Left ventricle myocardium inferior (tissue), 1 donor: ENCODE results near the gene DNAJC18. TPM values are rescaled to one million over a fixed set of nuclear protein-coding genes. Genes with fewer than 3 reads are reported as not detected.

Source experiments
- DNase-seq: peaks from one replicate; pipeline ENCODE4 v3.0.0-alpha.2; 2020
- H3K27ac ChIP-seq: fragments of 200-600 bp; replicated peaks from 2 replicates; pipeline ENCODE4 v1.8.0; 2021
- H3K27me3 ChIP-seq: fragments of 200-600 bp; 2 replicates; pipeline ENCODE4 v1.8.0; 2021; ENCODE audit warnings: low read depth
- H3K36me3 ChIP-seq: fragments of 200-600 bp; 2 replicates; pipeline ENCODE4 v1.8.0; 2021
- H3K4me1 ChIP-seq: fragments of 200-600 bp; 2 replicates; pipeline ENCODE4 v1.8.0; 2021
- H3K4me3 ChIP-seq: fragments of 200-600 bp; 2 replicates; pipeline ENCODE4 v1.8.0; 2021; ENCODE audit warnings: mild to moderate bottlenecking, moderate library complexity
- H3K9me3 ChIP-seq: fragments of 200-600 bp; replicated peaks from 2 replicates; pipeline ENCODE4 v1.8.0; 2021
- intact Hi-C: fragments of 100-400 bp; cut with micrococcal nuclease; formaldehyde crosslinking; loops from one replicate; pipeline ENCODE4 v1.11.0; 2022
- total RNA-seq: library from RNA; stranded (reverse); fragmentation: NEBNext Ultra II Directional; extraction: Animal tissue kit (Norgen Biotek cat#: 25700); gene quantifications from one replicate; pipeline ENCODE4 v1.2.1, GENCODE V29; 2021
- TF ChIP-seq, protein P1 (sequence below): fragments of 200-600 bp; IDR thresholded peaks from 2 replicates; pipeline ENCODE4 v1.8.0; 2021; ENCODE audit warnings: antibody characterized with exemption, mild to moderate bottlenecking, borderline replicate concordance
- donor health status: DM: no; HTN: yes; CAD: no; lungs with severe emphysema.

The DNAJC18 gene
- total RNA-seq, 1 donor from 2014 or later = 14.3 TPM

DNA sequence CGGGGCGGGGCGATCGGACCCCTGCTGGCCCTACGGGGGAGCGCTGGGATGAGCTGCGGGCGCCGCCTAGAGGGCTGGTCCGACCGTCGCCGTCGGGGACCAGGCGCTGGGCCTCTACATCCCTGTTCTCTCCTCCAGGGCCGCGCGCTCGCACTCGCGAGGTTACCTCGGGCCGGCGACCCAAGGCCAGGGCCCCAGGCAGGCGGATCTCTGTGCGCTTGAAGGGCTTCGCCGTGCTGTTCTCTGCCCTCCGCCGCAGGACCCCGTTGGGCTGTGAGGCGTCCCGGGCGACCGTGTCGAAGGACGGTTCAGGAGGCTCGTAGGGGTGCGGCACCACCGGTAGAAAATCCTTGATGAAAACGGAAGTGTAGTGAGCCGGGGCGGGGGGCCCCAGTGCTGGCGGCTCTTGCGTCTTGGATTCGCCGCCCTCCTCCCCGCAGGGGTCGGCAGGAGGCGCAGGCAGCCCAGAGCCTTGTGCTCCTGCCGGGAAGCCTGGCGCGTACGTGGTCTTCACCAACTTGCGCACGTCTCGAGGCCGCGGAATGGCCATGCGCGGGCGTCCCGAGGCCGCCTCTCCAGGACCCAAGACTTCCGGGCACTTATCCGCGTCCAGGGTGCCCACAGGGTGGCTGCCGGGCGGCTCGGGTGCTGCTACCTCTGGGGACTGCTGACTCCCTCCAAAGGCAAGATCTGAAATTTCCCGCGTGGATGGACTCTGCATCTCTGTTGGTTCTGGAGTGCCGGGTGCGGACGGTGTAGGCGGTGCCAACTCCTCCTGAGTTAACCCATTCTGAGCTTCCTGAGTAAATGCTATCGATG, 46.4 kb downstream of the DNAJC18 start:
- peak overlapping the region; percentile 96 for H3K27ac ChIP-seq
- intact Hi-C loops = no loop called here
- peaks cover 87% of the 10 kb centered on the region for H3K4me1 ChIP-seq
- no peaks in the 10 kb centered on the region for H3K27me3 ChIP-seq
- peak overlapping the region; percentile 77 for H3K4me3 ChIP-seq
- peak; percentile 58 for DNase-seq
- TF ChIP-seq, protein P1, sequence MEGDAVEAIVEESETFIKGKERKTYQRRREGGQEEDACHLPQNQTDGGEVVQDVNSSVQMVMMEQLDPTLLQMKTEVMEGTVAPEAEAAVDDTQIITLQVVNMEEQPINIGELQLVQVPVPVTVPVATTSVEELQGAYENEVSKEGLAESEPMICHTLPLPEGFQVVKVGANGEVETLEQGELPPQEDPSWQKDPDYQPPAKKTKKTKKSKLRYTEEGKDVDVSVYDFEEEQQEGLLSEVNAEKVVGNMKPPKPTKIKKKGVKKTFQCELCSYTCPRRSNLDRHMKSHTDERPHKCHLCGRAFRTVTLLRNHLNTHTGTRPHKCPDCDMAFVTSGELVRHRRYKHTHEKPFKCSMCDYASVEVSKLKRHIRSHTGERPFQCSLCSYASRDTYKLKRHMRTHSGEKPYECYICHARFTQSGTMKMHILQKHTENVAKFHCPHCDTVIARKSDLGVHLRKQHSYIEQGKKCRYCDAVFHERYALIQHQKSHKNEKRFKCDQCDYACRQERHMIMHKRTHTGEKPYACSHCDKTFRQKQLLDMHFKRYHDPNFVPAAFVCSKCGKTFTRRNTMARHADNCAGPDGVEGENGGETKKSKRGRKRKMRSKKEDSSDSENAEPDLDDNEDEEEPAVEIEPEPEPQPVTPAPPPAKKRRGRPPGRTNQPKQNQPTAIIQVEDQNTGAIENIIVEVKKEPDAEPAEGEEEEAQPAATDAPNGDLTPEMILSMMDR = peak; percentile 57
- peaks cover 10% of the 10 kb centered on the region for H3K36me3 ChIP-seq
- no peaks in the 10 kb centered on the region for H3K9me3 ChIP-seq

DNA sequence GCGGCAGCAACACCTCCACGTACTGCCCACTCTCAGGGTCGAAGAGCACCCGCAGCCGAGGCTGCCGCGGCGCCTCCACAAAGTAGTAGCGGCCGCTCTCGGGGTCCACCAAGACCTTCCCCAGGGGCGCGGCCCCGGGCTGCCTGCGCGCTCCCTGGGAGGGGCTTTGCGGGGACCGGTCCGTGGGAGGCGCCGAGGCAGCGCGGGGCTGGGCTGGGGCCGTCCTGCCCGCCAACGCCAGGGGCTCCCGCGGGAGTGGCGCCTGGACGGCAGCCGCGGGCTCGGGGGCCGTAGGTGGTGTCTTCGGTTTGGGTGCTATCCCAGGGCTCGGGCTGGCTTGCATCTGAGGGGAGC, 47.0 kb downstream of the DNAJC18 start:
- Histone ChIP-seq H3K4me3 (peak overlapping the region; percentile 77), H3K36me3 (peaks cover 10% of the 10 kb centered on the region), H3K4me1 (peaks cover 89% of the 10 kb centered on the region), H3K27me3 (no peaks in the 10 kb centered on the region), H3K27ac (peak overlapping the region; percentile 96), H3K9me3 (no peaks in the 10 kb centered on the region)
- TF ChIP-seq, protein P1 = no peak
- no peak for DNase-seq
- intact Hi-C loops = no loop called here

DNA sequence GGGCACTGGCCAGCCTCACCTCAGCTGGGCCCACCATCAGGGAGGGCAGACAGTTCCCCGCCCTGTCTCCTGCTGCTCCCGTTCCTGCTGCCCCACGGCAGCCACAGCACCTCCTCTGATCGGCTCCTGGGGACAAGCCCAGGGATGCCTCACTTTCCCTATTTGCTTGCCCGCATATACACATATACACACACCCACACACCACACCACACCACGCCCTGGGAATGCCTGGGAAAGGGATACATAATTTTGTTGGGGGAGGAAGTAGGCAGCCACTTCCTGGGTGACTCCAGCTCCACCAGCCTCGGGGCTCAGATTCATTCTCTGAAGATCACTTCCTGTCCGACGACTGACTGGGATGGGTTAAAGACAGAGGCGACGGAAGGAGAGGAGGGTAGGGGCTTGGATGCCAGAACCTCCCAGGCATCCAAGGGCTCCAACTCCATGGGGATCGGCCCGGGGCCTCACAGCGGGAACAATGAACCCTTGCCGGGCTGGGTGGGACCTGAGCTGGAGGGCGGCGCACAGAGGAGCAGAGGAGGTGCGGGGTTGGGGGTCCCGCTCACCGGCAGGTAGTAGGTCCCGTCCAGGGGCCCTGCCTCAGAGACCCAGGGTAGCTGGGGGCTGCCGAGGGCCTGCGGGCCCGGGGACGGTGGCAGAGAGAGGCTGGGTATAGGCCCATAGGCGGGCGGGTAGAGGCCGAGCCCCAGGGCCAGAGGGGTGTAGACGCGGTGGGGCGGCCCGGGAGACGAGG, 47.6 kb downstream of the DNAJC18 start:
- peak overlapping the region; percentile 77 for H3K4me3 ChIP-seq
- no peaks in the 10 kb centered on the region for H3K27me3 ChIP-seq
- intact Hi-C loops = no loop called here
- peaks cover 10% of the 10 kb centered on the region for H3K36me3 ChIP-seq
- H3K27ac ChIP-seq = peak overlapping the region; percentile 96
- peaks cover 83% of the 10 kb centered on the region for H3K4me1 ChIP-seq
- H3K9me3 ChIP-seq = no peaks in the 10 kb centered on the region
- TF ChIP-seq, protein P1 = no peak
- no peak for DNase-seq

DNA sequence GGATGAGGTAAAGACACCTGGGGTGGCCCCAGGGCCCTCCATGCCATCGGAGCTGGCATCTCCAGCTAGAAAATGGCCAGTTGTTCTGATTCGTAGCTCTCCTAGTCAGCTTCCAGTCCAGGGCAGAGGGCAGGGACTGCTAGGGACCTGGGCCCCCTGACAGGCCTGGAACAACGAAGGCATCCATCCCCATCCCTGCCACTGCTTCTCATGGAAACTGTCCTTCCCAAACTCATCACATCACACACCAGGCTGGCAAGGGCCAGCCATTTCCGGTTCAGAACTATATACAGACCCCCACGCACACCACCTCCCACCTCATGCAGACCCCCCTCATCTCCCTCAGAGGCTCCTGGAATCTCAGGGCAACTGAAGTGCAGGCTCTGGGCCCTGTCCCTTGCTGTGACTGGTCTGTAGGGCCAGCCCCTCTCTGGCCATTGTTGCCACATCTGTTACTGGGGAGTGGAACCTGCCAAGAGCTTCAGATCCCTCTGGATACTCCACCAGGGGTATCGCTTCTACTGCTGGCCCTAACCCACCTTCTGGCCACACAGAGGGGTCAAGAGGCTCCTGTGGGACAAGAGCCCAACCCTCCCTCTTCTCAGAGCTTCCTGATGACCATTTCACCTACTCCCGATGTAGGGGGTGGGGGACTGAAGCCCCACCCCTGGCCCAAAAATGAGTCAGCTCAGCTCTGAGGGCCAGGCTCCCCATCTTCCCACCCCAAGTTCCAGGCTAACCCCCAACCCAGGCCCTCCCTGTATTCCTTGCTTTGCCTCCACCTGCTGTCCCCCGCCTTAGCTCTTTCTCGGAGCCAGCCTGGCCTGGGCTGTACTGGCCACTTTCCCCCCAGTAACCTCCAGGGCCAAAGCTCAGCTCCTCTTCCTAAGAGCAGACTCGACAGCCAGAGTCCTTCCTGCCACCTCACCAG, 48.4 kb downstream of the DNAJC18 start:
- intact Hi-C loops = no loop called here
- Histone ChIP-seq H3K27me3 (no peaks in the 10 kb centered on the region), H3K36me3 (peaks cover 10% of the 10 kb centered on the region), H3K9me3 (no peaks in the 10 kb centered on the region), H3K27ac (peak overlapping the region; percentile 96), H3K4me3 (peak overlapping the region; percentile 77), H3K4me1 (peaks cover 75% of the 10 kb centered on the region)
- TF ChIP-seq, protein P1 = no peak
- DNase-seq = no peak
